ENCODE measurements around the gene PPP2R5A. TPM values are rescaled to one million over a fixed set of nuclear protein-coding genes. Genes with fewer than 3 reads are reported as not detected.

The PPP2R5A gene
- total RNA-seq, 1 donor from 2014 or later, result 38.3 TPM

Small RNAs within 50 kb of the gene (small RNA-seq; reads per million reads assigned to genes)
- gene SNORA16B (ENCODE audit: low replicate concordance), result not detected

Other genes starting within 250 kb of the PPP2R5A start
- 15.8 TPM for gene INTS7, start 249.9 kb upstream of the PPP2R5A start, total RNA-seq
- 11.4 TPM for gene DTL, start 249.7 kb upstream of the PPP2R5A start, total RNA-seq
- 4.8 TPM for gene PACC1, start 129.5 kb downstream of the PPP2R5A start, total RNA-seq
- gene NENF, start 147.5 kb downstream of the PPP2R5A start, total RNA-seq, result 36.4 TPM